Measurements from ENCODE around the gene RBCK1. TPM values are rescaled to one million over a fixed set of nuclear protein-coding genes. Genes with fewer than 3 reads are reported as not detected.

Gene RBCK1
- total and polyA plus RNA-seq, 2 donors (not counting 3 experiments of a cell fraction or from before 2014, with no cell fraction given) = 80.4 to 82.7 TPM

DNA sequence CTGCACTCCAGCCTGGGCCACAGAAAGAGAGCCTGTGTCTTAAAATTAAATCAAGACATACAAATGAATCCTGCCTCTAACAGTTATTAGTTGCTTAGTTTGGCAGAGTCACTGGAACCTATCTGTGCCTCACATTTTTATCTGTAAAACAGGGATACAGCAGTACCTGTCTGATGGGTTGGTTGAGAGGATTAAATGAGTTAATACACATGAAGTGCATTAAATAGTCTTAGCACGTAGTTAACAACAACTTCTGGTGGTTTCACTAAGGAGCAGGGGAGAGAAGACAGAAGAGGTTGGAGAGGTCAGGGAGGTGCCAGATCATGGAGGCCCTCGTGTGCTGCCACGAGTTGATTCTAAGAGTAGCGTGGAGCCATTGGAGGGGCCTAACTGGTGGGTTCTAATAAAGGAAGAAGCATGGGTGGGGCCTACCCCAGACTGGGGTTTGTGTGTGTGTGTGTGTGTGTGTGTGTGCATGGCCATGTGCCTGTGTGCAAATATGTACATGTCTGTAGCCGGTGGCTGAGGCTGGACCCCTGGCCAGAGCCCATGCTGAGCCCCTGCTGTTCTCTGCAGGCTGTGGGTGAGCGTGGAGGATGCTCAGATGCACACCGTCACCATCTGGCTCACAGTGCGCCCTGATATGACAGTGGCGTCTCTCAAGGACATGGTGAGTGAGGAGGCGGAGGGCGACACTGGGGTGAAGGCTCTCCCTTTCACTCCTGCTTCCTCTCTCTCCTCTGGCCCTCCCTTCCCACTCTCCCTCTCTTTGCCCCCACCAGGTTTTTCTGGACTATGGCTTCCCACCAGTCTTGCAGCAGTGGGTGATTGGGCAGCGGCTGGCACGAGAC, 9.1 kb downstream of the RBCK1 start:
- Histone ChIP-seq H3K27me3 (ENCODE audit: control insufficient read depth in 2 of 2, insufficient read depth in 2 of 2, low read length in 2 of 2) (no peaks in the 10 kb centered on the region), H3K4me3 (replicated peaks in 1 of 3; ENCODE audit: insufficient read depth in 1 of 3, low read depth in 1 of 3, low read length in 3 of 3) (no peak overlapping the region), H3K4me1 (ENCODE audit: control insufficient read depth, extremely low read depth, insufficient read depth, low read length) (no peaks in the 10 kb centered on the region), H3K79me2 (ENCODE audit: control insufficient read depth, insufficient read depth, low read length) (peaks cover 6% of the 10 kb centered on the region), H4K20me1 (replicated peaks; ENCODE audit: control insufficient read depth, extremely low read depth, insufficient read depth, low read length) (no peaks in the 10 kb centered on the region), H3K9me1 (replicated peaks; ENCODE audit: control insufficient read depth, extremely low read depth, insufficient read depth, low read length) (no peaks in the 10 kb centered on the region), H3K9me3 (replicated peaks; ENCODE audit: control insufficient read depth, insufficient read depth, low read length) (no peaks in the 10 kb centered on the region), H3K4me2 (ENCODE audit: insufficient read depth, low read length) (no peak overlapping the region), H3K9ac (replicated peaks; ENCODE audit: extremely low read depth, insufficient read depth, low read length) (no peak overlapping the region), H3K36me3 (ENCODE audit: control insufficient read depth in 2 of 2, extremely low read depth in 1 of 2, insufficient read depth in 2 of 2, low read length in 2 of 2) (peaks cover 7 to 25% of the 10 kb centered on the region in 2 experiments), H2AFZ (ENCODE audit: low read depth, low read length) (no peak overlapping the region), H3K27ac (ENCODE audit: insufficient read depth, low read depth, low read length) (no peak overlapping the region)
- no TSS peak for BruUV-seq (replicated peaks)
- no peak for FAIRE-seq
- DNase-seq (ENCODE audit: low read depth, low spot score) = no peak
- ChIA-PET POLR2A (no interaction called here), CTCF (interaction anchor here (1.4 kb wide), 1 partner anchor 15 kb away, joined by 4 read pairs; no protein-coding TSS in a partner anchor)
- intact Hi-C loops (cut with micrococcal nuclease) = no loop called here
- dilution Hi-C loops (cut with MboI; ENCODE audit: extremely low pct_ligation_motif_present, low sequenced_read_pairs) = no loop called here
- no peak for TF ChIP-seq JUN (IDR thresholded peaks at IDR 0.05; ENCODE audit: borderline replicate concordance, insufficient read depth, insufficient read length, low read depth)
- no peak for TF ChIP-seq GATA2 (IDR thresholded peaks at IDR 0.05; ENCODE audit: insufficient read depth, insufficient read length, low read depth, low read length)
- no peak for TF ChIP-seq EZH2 (IDR thresholded peaks at IDR 0.05; ENCODE audit: borderline replicate concordance, low read depth, low read length, severe bottlenecking)
- no peak for TF ChIP-seq FOS (IDR thresholded peaks at IDR 0.05; ENCODE audit: borderline replicate concordance, insufficient read depth, low read length)
- TF ChIP-seq MYC (IDR thresholded peaks at IDR 0.05; ENCODE audit: low read depth, low read length) = no peak
- TF ChIP-seq, protein P1, sequence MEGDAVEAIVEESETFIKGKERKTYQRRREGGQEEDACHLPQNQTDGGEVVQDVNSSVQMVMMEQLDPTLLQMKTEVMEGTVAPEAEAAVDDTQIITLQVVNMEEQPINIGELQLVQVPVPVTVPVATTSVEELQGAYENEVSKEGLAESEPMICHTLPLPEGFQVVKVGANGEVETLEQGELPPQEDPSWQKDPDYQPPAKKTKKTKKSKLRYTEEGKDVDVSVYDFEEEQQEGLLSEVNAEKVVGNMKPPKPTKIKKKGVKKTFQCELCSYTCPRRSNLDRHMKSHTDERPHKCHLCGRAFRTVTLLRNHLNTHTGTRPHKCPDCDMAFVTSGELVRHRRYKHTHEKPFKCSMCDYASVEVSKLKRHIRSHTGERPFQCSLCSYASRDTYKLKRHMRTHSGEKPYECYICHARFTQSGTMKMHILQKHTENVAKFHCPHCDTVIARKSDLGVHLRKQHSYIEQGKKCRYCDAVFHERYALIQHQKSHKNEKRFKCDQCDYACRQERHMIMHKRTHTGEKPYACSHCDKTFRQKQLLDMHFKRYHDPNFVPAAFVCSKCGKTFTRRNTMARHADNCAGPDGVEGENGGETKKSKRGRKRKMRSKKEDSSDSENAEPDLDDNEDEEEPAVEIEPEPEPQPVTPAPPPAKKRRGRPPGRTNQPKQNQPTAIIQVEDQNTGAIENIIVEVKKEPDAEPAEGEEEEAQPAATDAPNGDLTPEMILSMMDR (IDR thresholded peaks at IDR 0.05; ENCODE audit: extremely low read depth in 1 of 2, insufficient read depth in 1 of 2, low read depth in 1 of 2, low read length in 2 of 2) = no peak
- TF ChIP-seq POLR2AphosphoS5 (IDR thresholded peaks at IDR 0.05; ENCODE audit: insufficient read depth, low read depth, low read length) = no peak

Data from endothelial cell of umbilical vein (primary cell).